Measurements from ENCODE around the gene CDH11.

- TF ChIP-seq CTCF (conservative IDR thresholded peaks at IDR 0.05; ENCODE audit: low read depth in 2 of 2) (no peak), POLR2AphosphoS5 (IDR thresholded peaks at IDR 0.05; ENCODE audit: low read depth) (no peak), EZH2 (IDR thresholded peaks at IDR 0.05; ENCODE audit: low read depth, unreplicated experiment) (no peak), REST (IDR thresholded peaks at IDR 0.05; ENCODE audit: unreplicated experiment) (no peak), EZH2phosphoT487 (IDR thresholded peaks at IDR 0.05; ENCODE audit: unreplicated experiment) (no peak), ZNF331 (CRISPR knock-in tag; IDR thresholded peaks at IDR 0.05; ENCODE audit: low read depth) (no peak), ETS1 (IDR thresholded peaks at IDR 0.05) (no peak), NANOG (IDR thresholded peaks at IDR 0.05; ENCODE audit: borderline replicate concordance) (no peak), ZNF462 (CRISPR knock-in tag; IDR thresholded peaks at IDR 0.05) (no peak), CREB1 (CRISPR knock-in tag; IDR thresholded peaks at IDR 0.05; ENCODE audit: low read depth) (no peak), STAT1 (IDR thresholded peaks at IDR 0.05; ENCODE audit: unreplicated experiment) (no peak)
Measured at GRCh38 chr16:64919929-64920607, 201.8 kb downstream of the CDH11 start.
